DOHH2 (cell line): ENCODE results near the gene PTPRT.

Source experiments
- H3F3A ChIP-seq: fragments of 200-600 bp; sonication (generic), shearing (Covaris generic); 2 replicates; pipeline ENCODE4 v1.6.0; 2016; ENCODE audit warnings: antibody characterized with exemption, mild to moderate bottlenecking; ENCODE audit not compliant: control insufficient read depth, insufficient read depth
- H3K27ac ChIP-seq: fragments of 200-600 bp; sonication (generic); 2 replicates; pipeline ENCODE4 v1.5.1; 2014; ENCODE audit warnings: low read depth, mild to moderate bottlenecking, low read length, moderate library complexity
- H3K27me3 ChIP-seq: fragments of 200-600 bp; sonication (generic); 2 replicates; pipeline ENCODE4 v1.6.1; 2014; ENCODE audit warnings: mild to moderate bottlenecking, low read length, mixed read lengths; ENCODE audit not compliant: control insufficient read depth
- H3K36me3 ChIP-seq: fragments of 200-600 bp; sonication (generic); 2 replicates; pipeline ENCODE4 v1.6.1; 2014; ENCODE audit warnings: mild to moderate bottlenecking, low read length, moderate library complexity, mixed read lengths; ENCODE audit not compliant: control insufficient read depth
- H3K4me1 ChIP-seq: fragments of 200-600 bp; sonication (generic); 2 replicates; pipeline ENCODE4 v1.6.1; 2014; ENCODE audit warnings: mild to moderate bottlenecking, low read length, mixed read lengths; ENCODE audit not compliant: control insufficient read depth
- H3K4me2 ChIP-seq: fragments of 200-600 bp; sonication (generic); 2 replicates; pipeline ENCODE4 v1.6.0; 2014; ENCODE audit warnings: mild to moderate bottlenecking, low read length, moderate library complexity
- H3K4me3 ChIP-seq: fragments of 200-600 bp; sonication (generic); 2 replicates; pipeline ENCODE4 v1.5.1; 2014; ENCODE audit warnings: mild to moderate bottlenecking, low read length, mixed read lengths
- H3K79me2 ChIP-seq: fragments of 200-600 bp; sonication (generic); 2 replicates; pipeline ENCODE4 v1.6.1; 2014; ENCODE audit warnings: mild to moderate bottlenecking, low read length, mixed read lengths; ENCODE audit not compliant: control insufficient read depth
- H3K9me2 ChIP-seq: fragments of 200-600 bp; sonication (generic); replicated peaks from 2 replicates; pipeline ENCODE4 v1.6.1; 2014; ENCODE audit warnings: mild to moderate bottlenecking, low read length, mixed read lengths; ENCODE audit not compliant: control insufficient read depth
- H3K9me3 ChIP-seq: fragments of 200-600 bp; sonication (generic); 2 replicates; pipeline ENCODE4 v1.6.1; 2014; ENCODE audit warnings: antibody characterized with exemption, low read length, mixed read lengths; ENCODE audit not compliant: control insufficient read depth, insufficient read depth
- H4K20me1 ChIP-seq: fragments of 200-600 bp; sonication (generic); 2 replicates; pipeline ENCODE4 v1.6.0; 2014; ENCODE audit warnings: low read depth, mild to moderate bottlenecking, antibody characterized with exemption, low read length, moderate library complexity; ENCODE audit not compliant: control insufficient read depth, insufficient read depth
- CTCF ChIP-seq: fragments of 200-600 bp; sonication (generic); IDR thresholded peaks from one replicate; pipeline ENCODE4 v1.5.1; 2014; ENCODE audit warnings: antibody characterized with exemption, mild to moderate bottlenecking, low read depth, low read length; ENCODE audit not compliant: poor library complexity, severe bottlenecking
- EZH2phosphoT487 ChIP-seq: fragments of 200-600 bp; sonication (generic); IDR thresholded peaks from 2 replicates; pipeline ENCODE4 v1.6.1; 2017; ENCODE audit warnings: borderline replicate concordance, mild to moderate bottlenecking, antibody characterized with exemption, low read length, moderate library complexity, mixed read lengths

The PTPRT gene

GRCh38 chr20:42604998-42605956 is 584.4 kb downstream of the PTPRT start:
- TF ChIP-seq CTCF (no peak), EZH2phosphoT487 (no peak)
- Histone ChIP-seq H4K20me1 (no peaks in the 10 kb centered on the region), H3K79me2 (no peaks in the 10 kb centered on the region), H3K9me2 (no peaks in the 10 kb centered on the region), H3K36me3 (no peaks in the 10 kb centered on the region), H3K4me1 (no peaks in the 10 kb centered on the region), H3K27me3 (no peaks in the 10 kb centered on the region), H3K27ac (no peak overlapping the region), H3F3A (no peaks in the 10 kb centered on the region), H3K4me2 (no peak overlapping the region), H3K4me3 (no peak overlapping the region), H3K9me3 (no peaks in the 10 kb centered on the region)

GRCh38 chr20:42603655-42604054 is 586.1 kb downstream of the PTPRT start:
- Histone ChIP-seq H4K20me1 (no peaks in the 10 kb centered on the region), H3K4me1 (no peaks in the 10 kb centered on the region), H3K4me2 (no peak overlapping the region), H3F3A (no peaks in the 10 kb centered on the region), H3K9me3 (no peaks in the 10 kb centered on the region), H3K4me3 (no peak overlapping the region), H3K27me3 (no peaks in the 10 kb centered on the region), H3K9me2 (no peaks in the 10 kb centered on the region), H3K36me3 (no peaks in the 10 kb centered on the region), H3K79me2 (no peaks in the 10 kb centered on the region), H3K27ac (no peak overlapping the region)
- TF ChIP-seq CTCF (no peak), EZH2phosphoT487 (no peak)

- no peak for TF ChIP-seq CTCF
- TF ChIP-seq EZH2phosphoT487: no peak
- Histone ChIP-seq H3K9me3 (no peaks in the 10 kb centered on the region), H3K9me2 (no peaks in the 10 kb centered on the region), H3K79me2 (no peaks in the 10 kb centered on the region), H4K20me1 (no peaks in the 10 kb centered on the region), H3K36me3 (no peaks in the 10 kb centered on the region), H3K4me1 (no peaks in the 10 kb centered on the region), H3F3A (no peaks in the 10 kb centered on the region), H3K4me2 (no peak overlapping the region), H3K4me3 (no peak overlapping the region), H3K27me3 (no peaks in the 10 kb centered on the region), H3K27ac (no peak overlapping the region)
Measured at GRCh38 chr20:42598581-42598980, 591.1 kb downstream of the PTPRT start.
